PFSK-1 (cell line): ENCODE data around the gene EIPR1.

Experiments
- FOXP2 ChIP-seq: optimal IDR thresholded peaks from 2 replicates; pipeline ENCODE3; 2011; ENCODE audit warnings: borderline replicate concordance, control low read depth, inconsistent platforms; ENCODE audit not compliant: insufficient read depth; ENCODE audit errors: extremely low read length, extremely low read depth
- POLR2AphosphoS5 ChIP-seq: IDR thresholded peaks from 2 replicates; pipeline ENCODE4 v1.6.1; 2012; ENCODE audit warnings: low read depth, mild to moderate bottlenecking, control low read depth, low read length, moderate library complexity
- REST ChIP-seq, 2 experiments: IDR thresholded peaks; 2 replicates each; pipeline versions ENCODE4 v1.6.1 to v1.8.0; 2011 to 2012; ENCODE audit warnings: low read depth in 2 of 2, low read length in 2 of 2, control low read depth in 1 of 2, inconsistent platforms in 1 of 2, mild to moderate bottlenecking in 1 of 2, moderate library complexity in 1 of 2; ENCODE audit not compliant: insufficient read depth in 1 of 2
- SIN3A ChIP-seq: IDR thresholded peaks from 2 replicates; pipeline ENCODE4 v1.6.1; 2012; ENCODE audit warnings: mild to moderate bottlenecking, low read length, moderate library complexity, borderline replicate concordance; ENCODE audit not compliant: insufficient read depth
- TAF1 ChIP-seq: IDR thresholded peaks from 2 replicates; pipeline ENCODE4 v1.6.1; 2012; ENCODE audit warnings: low read length, control low read depth, borderline replicate concordance; ENCODE audit not compliant: insufficient read depth

EIPR1 gene

DNA sequence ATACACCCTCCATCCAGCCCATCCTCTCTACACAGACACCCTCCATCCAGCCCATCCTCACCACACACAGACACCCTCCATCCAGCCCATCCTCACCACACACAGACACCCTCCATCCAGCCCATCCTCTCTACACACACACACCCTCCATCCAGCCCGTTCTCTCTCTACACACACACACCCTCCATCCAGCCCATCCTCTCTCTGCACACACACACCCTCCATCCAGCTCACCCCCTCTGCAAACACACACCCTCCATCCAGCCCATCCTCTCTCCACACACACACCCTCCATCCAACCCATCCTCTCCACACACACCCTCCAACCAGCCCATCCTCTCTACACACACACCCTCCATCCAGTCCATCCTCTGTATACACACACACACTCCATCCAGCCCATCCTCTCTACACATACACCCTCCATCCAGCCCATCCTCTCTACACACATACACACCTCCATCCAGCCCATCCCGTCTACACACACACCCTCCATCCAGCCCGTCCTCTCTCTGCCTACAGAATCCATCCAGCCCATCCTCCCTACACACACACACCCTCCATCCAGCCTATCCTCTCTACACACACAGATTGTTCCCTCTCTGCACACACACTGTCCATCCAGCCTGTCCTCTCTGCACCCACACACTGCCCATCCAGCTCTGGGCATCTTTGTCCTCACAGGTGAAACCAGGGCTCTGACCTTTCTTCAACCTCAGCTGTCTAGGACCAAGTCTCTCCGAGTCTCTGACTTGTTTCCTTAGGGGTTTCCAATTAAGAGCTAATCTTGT, 81.2 kb downstream of the EIPR1 start:
- no peak for TF ChIP-seq SIN3A
- TF ChIP-seq REST (IDR thresholded peaks at IDR 0.05; ENCODE audit: insufficient read depth in 1 of 2, low read depth in 2 of 2, low read length in 2 of 2): no peak
- TF ChIP-seq TAF1: no peak
- TF ChIP-seq FOXP2: no peak

DNA sequence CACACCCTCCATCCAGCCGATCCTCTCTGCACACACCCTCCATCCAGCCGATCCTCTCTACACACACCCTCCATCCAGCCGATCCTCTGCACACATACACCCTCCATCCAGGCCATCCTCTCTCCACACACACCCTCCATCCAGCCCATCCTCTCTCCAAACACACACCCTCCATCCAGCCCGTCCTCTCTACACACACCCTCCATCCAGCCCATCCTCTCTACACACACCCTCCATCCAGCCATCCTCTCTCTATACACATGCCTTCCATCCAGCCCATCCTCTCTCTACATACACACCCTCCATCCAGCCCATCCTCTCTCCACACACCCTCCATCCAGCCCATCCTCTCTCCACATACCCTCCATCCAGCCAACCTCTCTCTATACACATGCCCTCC, 83.1 kb downstream of the EIPR1 start:
- TF ChIP-seq REST (IDR thresholded peaks at IDR 0.05; ENCODE audit: insufficient read depth in 1 of 2, low read depth in 2 of 2, low read length in 2 of 2): no peak
- TF ChIP-seq POLR2AphosphoS5: no peak
- no peak for TF ChIP-seq SIN3A
- no peak for TF ChIP-seq FOXP2
- TF ChIP-seq TAF1: no peak

DNA sequence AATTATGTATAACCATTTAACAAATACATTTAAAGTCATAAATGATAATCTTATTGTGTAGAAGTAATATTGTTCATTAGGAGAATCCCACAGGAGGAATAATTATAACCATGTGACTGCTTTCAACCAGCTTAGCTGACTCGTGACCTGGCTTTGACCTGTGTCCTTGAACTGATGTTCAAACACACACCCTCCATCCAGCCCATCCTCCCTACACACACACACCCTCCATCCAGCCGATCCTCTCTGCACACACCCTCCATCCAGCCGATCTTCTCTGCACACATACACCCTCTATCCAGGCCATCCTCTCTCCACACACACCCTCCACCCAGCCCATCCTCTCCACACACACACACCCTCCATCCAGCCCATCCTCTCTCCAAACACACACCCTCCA, 83.5 kb downstream of the EIPR1 start:
- no peak for TF ChIP-seq FOXP2
- TF ChIP-seq REST (IDR thresholded peaks at IDR 0.05; ENCODE audit: insufficient read depth in 1 of 2, low read depth in 2 of 2, low read length in 2 of 2): no peak
- no peak for TF ChIP-seq TAF1
- TF ChIP-seq SIN3A: no peak
- TF ChIP-seq POLR2AphosphoS5: no peak

DNA sequence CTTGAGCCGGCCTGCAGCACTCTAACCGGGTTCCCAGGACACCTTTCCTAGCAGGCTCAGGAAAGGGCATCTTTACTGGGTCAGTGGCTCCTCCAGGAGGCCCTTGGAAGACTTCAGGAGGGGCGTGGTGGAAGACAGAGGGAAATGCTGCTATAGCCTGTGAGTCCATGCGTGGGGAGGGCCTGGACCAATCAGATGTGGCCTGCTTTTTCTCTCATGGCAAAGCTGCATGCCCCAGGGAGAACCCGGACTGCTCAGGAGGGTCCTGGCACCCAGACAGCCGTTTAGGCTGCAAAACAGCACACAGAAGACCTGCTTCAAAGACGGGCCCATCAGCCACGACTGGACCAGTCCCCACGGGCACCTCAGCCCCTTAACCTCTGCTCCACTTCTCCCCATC, 84.4 kb downstream of the EIPR1 start:
- no peak for TF ChIP-seq REST (IDR thresholded peaks at IDR 0.05; ENCODE audit: insufficient read depth in 1 of 2, low read depth in 2 of 2, low read length in 2 of 2)
- no peak for TF ChIP-seq TAF1
- TF ChIP-seq SIN3A: no peak

- TF ChIP-seq SIN3A (no peak), TAF1 (no peak), POLR2AphosphoS5 (no peak), FOXP2 (no peak), REST (IDR thresholded peaks at IDR 0.05; ENCODE audit: insufficient read depth in 1 of 2, low read depth in 2 of 2, low read length in 2 of 2) (no peak)
Measured at GRCh38 chr2:3292416-3292815, 85.2 kb downstream of the EIPR1 start.
